ENCODE data around the gene ZNF75A.

ZNF75A gene

DNA sequence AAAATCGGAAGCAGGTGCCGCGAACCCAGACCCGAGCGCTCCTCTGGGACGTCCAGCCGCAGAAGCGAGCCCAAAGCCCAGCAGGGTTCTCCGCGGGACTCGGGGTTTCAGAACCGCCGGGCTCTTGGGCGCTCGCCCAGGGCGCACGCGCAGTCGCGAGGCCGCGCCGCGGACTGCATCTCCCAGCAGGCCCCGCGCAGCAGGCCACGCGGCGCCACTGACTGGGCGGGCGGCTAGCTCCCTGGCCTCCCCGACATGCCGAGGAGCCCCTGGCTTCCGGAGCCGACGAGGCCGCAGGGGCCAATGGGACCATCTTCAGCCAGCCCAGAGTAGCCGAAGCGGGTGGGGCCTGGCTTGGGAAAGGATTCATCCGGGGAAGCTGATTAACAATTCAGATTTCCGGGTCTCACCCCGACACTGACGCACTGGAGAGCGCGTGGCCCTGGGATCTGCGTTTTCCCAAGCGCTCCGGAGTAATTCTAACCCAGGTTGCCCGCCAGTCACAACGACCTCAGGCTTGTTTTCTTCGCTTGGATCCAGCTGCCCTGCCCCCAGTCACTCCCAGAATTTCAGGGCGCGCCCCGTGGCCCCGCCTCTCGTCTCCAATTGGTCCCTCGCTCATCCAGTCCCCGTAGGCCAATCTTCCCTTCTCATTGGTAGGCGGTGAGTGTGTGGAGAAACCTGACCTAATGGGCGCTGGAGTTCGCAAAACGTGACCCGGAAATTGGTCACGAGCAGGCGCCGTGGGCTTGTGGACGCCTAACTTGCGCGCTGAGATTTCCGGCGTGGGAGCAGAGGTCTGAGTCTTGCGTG is 22.4 kb upstream of the ZNF75A start, which contains the start of gene ZNF263:
Gene ZNF263 (plus strand): TSS at position 762 of the 813 bp plus-strand sequence. CDS start 328 bp downstream, outside the sequence.
- no peak for TF ChIP-seq RARB (CRISPR knock-in tag; IDR thresholded peaks at IDR 0.05)
- TF ChIP-seq SNAI2 (CRISPR knock-in tag; IDR thresholded peaks at IDR 0.05) = no peak
- TF ChIP-seq OSR1 (CRISPR knock-in tag; IDR thresholded peaks at IDR 0.05) = no peak
- no peak for TF ChIP-seq PATZ1 (CRISPR knock-in tag; IDR thresholded peaks at IDR 0.05; ENCODE audit: borderline replicate concordance)
- TF ChIP-seq, protein P1, sequence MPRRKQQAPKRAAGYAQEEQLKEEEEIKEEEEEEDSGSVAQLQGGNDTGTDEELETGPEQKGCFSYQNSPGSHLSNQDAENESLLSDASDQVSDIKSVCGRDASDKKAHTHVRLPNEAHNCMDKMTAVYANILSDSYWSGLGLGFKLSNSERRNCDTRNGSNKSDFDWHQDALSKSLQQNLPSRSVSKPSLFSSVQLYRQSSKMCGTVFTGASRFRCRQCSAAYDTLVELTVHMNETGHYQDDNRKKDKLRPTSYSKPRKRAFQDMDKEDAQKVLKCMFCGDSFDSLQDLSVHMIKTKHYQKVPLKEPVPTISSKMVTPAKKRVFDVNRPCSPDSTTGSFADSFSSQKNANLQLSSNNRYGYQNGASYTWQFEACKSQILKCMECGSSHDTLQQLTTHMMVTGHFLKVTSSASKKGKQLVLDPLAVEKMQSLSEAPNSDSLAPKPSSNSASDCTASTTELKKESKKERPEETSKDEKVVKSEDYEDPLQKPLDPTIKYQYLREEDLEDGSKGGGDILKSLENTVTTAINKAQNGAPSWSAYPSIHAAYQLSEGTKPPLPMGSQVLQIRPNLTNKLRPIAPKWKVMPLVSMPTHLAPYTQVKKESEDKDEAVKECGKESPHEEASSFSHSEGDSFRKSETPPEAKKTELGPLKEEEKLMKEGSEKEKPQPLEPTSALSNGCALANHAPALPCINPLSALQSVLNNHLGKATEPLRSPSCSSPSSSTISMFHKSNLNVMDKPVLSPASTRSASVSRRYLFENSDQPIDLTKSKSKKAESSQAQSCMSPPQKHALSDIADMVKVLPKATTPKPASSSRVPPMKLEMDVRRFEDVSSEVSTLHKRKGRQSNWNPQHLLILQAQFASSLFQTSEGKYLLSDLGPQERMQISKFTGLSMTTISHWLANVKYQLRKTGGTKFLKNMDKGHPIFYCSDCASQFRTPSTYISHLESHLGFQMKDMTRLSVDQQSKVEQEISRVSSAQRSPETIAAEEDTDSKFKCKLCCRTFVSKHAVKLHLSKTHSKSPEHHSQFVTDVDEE (CRISPR knock-in tag; IDR thresholded peaks at IDR 0.05) = no peak
- peak; percentile 93 for ATAC-seq

DNA sequence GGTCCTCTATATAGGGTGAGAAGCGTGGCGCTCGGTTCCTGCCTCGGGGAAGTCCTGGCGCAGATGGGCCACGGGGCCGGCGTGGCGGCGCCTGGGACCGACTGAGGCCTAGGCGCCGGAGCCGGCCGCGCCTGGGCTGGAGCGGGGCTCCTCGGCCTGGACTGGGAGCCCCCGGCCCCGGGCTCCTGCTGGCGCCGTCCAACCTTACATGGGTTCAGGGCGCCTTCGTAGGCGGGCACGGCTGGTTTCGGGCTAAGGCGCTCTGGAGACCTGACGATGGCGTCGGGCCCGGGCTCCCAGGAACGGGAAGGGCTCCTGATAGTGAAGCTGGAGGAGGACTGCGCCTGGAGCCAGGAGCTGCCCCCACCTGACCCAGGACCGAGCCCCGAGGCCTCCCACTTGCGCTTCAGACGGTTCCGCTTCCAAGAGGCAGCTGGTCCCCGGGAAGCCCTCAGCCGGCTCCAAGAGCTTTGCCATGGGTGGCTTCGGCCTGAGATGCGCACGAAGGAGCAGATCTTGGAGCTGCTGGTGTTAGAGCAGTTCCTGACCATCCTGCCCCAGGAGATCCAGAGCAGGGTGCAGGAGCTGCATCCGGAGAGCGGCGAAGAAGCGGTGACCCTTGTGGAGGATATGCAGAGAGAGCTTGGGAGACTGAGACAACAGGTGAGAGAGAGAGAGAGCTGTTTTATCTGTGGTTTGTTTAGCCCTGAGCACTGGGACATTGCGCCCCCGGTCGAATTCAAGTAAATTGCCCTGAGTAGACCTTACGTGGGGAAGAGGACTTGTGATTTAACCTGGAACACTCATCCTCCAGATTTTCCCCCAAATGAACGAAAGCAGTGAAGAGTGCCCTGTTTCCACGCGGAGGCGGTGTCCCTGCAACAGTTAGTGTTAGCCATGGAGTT is 21.5 kb upstream of the ZNF75A start:
- no peak for ATAC-seq
- TF ChIP-seq CREB5 (CRISPR knock-in tag; IDR thresholded peaks at IDR 0.05; ENCODE audit: low read depth) = no peak
- no peak for TF ChIP-seq OSR1 (CRISPR knock-in tag; IDR thresholded peaks at IDR 0.05)
- no peak for TF ChIP-seq PATZ1 (CRISPR knock-in tag; IDR thresholded peaks at IDR 0.05; ENCODE audit: borderline replicate concordance)
- TF ChIP-seq, protein P2, sequence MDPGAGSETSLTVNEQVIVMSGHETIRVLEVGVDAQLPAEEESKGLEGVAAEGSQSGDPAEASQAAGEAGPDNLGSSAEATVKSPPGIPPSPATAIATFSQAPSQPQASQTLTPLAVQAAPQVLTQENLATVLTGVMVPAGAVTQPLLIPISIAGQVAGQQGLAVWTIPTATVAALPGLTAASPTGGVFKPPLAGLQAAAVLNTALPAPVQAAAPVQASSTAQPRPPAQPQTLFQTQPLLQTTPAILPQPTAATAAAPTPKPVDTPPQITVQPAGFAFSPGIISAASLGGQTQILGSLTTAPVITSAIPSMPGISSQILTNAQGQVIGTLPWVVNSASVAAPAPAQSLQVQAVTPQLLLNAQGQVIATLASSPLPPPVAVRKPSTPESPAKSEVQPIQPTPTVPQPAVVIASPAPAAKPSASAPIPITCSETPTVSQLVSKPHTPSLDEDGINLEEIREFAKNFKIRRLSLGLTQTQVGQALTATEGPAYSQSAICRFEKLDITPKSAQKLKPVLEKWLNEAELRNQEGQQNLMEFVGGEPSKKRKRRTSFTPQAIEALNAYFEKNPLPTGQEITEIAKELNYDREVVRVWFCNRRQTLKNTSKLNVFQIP (CRISPR knock-in tag; IDR thresholded peaks at IDR 0.05; ENCODE audit: borderline replicate concordance, low read depth) = no peak
- TF ChIP-seq, protein P1 (CRISPR knock-in tag; IDR thresholded peaks at IDR 0.05) = no peak
- TF ChIP-seq ZFP30 (CRISPR knock-in tag; IDR thresholded peaks at IDR 0.05) = no peak
- TF ChIP-seq BACH2 (CRISPR knock-in tag; IDR thresholded peaks at IDR 0.05; ENCODE audit: borderline replicate concordance) = no peak
- TF ChIP-seq ZFP3 (CRISPR knock-in tag; IDR thresholded peaks at IDR 0.05) = no peak
- TF ChIP-seq RARB (CRISPR knock-in tag; IDR thresholded peaks at IDR 0.05) = no peak
- TF ChIP-seq CSRNP3 (CRISPR knock-in tag; IDR thresholded peaks at IDR 0.05) = no peak
- no peak for TF ChIP-seq TOX (CRISPR knock-in tag; IDR thresholded peaks at IDR 0.05; ENCODE audit: borderline replicate concordance)
- no peak for TF ChIP-seq ZC3H10 (CRISPR knock-in tag; IDR thresholded peaks at IDR 0.05)
- no peak for TF ChIP-seq TCF4 (CRISPR knock-in tag; IDR thresholded peaks at IDR 0.05; ENCODE audit: borderline replicate concordance)
- no peak for TF ChIP-seq GLIS3 (CRISPR knock-in tag; IDR thresholded peaks at IDR 0.05)
- TF ChIP-seq ZNF565 (CRISPR knock-in tag; conservative IDR thresholded peaks at IDR 0.05; ENCODE audit: low read depth) = no peak
- TF ChIP-seq ARNTL (CRISPR knock-in tag; IDR thresholded peaks at IDR 0.05; ENCODE audit: borderline replicate concordance, low read depth) = no peak
- no peak for TF ChIP-seq ISL1 (CRISPR knock-in tag; IDR thresholded peaks at IDR 0.05)
- TF ChIP-seq PPARA (CRISPR knock-in tag; IDR thresholded peaks at IDR 0.05; ENCODE audit: borderline replicate concordance) = no peak
- TF ChIP-seq ZNF8 (CRISPR knock-in tag; IDR thresholded peaks at IDR 0.05) = no peak
- TF ChIP-seq SNAI2 (CRISPR knock-in tag; IDR thresholded peaks at IDR 0.05) = no peak
